GM12873 (cell line): ENCODE measurements around the gene KIF19.

Experiments
- TF ChIP-seq, protein P1 (sequence below): IDR thresholded peaks from 2 replicates; pipeline ENCODE4 v1.5.1; 2012; ENCODE audit warnings: low read depth, mild to moderate bottlenecking, moderate library complexity, low read length, control low read depth; ENCODE audit not compliant: insufficient read depth; ENCODE audit errors: missing control alignments

The KIF19 gene

DNA sequence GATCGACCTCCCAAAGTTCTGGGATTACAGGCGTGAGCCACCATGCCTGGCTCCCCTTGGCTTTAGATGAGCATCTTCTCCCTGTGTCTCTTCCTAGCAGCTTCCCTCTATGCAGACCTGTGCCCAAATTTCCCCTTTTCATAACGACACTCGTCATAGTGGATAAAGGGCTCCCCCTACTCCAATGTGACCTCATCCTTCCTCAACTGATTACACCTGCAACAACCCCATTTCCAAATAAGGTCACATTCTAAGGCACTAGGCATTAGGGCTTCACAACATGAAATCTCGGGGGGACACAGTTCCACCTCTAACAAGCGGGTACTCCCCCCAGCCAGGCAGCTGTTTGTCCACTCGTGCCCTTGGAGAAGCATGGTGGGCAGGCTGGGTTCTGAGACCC, 10.3 kb downstream of the KIF19 start:
- TF ChIP-seq, protein P1, sequence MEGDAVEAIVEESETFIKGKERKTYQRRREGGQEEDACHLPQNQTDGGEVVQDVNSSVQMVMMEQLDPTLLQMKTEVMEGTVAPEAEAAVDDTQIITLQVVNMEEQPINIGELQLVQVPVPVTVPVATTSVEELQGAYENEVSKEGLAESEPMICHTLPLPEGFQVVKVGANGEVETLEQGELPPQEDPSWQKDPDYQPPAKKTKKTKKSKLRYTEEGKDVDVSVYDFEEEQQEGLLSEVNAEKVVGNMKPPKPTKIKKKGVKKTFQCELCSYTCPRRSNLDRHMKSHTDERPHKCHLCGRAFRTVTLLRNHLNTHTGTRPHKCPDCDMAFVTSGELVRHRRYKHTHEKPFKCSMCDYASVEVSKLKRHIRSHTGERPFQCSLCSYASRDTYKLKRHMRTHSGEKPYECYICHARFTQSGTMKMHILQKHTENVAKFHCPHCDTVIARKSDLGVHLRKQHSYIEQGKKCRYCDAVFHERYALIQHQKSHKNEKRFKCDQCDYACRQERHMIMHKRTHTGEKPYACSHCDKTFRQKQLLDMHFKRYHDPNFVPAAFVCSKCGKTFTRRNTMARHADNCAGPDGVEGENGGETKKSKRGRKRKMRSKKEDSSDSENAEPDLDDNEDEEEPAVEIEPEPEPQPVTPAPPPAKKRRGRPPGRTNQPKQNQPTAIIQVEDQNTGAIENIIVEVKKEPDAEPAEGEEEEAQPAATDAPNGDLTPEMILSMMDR, result no peak

DNA sequence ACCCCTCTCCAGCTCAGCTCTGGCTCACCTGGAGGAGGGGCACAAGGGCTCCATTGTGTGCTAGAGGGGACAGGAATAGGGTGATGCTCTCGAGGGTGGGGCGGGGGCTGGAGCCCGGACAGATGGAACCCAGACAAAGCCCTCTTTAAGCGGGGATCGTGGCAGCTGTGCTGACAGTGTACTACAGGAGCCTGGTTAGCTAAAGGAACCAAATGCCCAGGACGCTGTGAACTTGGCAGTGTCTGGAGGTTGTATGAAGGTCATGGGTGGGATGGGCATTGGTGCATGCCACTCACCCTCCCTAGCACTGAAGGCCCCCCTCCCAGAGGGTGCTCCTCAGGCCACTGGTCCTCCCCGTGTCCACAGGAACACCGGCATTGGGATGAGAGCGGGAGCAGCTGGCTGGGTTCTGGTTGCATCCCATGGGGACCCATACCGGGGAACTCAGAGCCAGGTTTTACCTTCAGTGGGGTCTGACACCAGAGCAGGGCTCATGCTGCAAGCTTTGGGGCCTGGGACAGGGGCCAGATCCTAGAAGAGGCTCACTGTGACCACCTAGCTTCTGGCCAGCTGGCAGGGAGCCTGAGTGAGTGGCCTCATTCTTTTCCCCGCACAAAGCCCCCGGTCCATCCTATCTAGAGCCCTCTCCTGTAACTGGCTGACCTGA, 11.9 kb downstream of the KIF19 start:
- TF ChIP-seq, protein P1, result no peak

DNA sequence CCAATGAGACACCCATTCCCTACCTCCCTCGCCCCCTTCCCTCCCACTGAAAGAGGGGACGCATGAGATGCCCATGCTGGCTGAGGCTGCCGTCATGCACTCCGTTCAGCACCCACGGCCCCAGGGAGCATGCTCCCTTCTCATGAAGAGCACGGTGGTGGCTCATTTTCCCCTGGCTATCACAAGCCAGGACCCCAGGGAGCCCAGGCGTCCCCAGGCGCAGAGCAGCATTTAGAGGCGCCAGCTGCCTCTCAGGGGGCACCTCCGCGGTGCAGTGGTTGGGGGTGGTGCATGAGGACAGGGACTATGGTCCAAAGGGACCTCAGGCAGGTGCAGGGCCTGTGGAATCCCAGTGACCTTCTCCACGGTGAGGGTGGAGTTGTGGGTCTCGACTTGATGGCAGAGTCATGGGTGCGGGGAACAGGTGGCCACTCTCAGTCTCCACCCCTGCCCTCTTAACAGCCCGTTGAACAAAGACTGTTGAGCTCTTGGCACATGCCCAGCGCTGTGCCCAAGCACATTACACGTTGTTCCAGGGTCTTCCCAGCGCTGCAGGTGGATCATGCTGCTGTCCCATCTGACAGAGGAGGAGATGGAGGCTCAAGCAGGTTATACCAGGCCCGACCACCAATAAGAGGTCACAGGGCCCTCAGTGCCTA, 13.6 kb downstream of the KIF19 start:
- TF ChIP-seq, protein P1, result no peak

DNA sequence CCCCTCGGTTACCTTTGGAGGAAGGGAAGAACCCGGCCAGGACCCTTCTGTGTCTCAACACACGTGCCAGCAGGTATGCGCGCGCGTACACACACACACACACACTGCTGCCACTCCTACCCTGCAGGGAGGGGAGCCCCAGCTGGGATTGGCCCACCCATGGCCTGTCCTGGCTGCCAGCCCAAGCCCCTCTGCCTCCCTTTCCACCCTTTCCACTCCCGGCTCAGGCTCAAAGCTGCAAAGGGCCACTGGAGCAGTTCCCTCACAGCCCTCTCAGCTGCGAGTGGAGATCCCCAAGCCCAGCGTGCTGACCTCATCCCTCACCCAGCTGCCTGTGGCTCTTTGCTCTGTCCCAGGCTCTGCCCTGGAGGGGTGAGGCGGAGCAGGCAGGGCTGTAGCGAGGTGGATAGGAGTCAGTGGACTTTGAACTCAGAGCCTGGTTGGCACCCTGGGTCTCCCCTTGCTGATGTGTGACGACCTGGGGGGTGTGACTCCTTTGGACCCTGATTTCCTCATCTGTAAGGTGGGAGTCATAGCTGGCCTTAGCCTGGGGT, 14.5 kb downstream of the KIF19 start:
- TF ChIP-seq, protein P1, result no peak

DNA sequence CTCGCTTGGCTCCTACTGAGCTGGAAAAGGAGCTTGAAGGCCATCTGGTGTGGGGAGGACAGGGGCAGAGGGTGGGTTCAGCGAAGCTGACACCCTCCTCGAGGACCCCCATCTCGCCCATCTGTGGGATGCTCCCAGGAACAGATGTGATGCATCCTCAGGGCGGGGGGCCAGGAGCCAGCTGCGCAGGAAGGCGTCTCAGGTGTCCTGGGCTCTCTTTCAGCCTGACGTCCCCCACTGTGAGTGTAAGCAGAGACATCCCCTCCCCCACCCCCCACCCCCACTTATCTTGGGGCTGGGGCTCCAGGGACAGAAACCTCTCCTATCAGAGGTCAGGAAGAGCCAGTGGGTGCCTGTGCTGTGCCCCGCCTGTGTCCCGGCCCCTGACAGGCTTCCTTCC, 16.2 kb downstream of the KIF19 start:
- TF ChIP-seq, protein P1, result no peak

DNA sequence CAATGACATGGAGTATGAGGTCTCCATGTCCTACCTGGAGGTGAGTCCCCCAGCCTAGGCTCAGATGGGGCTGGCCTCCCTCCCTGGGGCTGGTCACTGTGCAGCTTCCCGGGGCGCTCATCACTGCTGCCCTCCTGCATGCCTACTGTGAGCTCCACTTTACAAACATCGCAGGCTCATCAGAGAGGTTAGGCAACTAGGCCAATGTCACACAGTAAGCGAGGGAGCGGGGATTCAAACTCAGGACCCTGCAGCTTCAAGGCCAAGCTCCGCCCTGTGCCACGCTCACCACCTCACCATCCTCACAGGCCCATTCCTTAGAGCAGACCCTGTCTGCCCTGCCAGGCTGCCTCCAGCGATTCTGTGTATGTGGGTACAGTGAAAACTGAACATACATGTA, 17.1 kb downstream of the KIF19 start:
- TF ChIP-seq, protein P1, result no peak

DNA sequence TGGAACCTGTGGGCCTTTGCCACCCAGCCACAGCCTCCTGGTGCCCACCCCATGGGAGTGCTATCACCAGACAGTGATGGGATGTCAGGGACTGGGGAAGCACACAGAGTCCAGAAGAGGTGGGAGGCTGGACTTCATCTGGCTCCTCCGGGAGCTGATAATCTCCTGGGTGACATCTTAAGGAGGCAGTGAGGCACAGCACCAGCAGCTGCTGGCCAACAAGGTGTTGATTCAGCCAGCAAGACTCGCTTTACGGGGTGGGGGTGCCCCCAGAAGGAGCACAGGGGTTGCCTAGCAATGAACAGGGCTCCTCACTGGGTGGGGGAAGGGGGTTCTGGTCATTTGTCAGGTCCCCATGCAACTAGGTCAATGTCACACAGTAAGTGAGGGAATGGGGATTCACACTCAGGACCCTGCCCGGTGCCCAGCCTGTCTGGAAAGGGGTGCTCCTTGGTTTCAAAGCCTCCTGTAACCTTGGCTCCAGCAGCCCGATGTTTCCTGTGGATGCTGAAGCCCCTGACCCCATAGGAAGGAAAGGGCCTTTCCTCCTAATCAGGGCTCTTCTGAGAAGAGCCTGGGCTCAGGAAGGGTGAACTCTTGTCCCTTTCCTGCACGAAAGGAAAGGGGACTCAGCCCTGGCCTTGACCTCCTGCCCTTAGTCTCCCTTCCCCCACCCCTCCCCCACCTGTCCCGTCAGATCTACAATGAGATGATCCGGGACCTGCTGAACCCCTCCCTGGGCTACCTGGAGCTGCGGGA, 17.7 kb downstream of the KIF19 start:
- TF ChIP-seq, protein P1, result no peak
